Cardiac muscle cell (in vitro differentiated cells and primary cell): ENCODE measurements around the gene PUM1. TPM values are rescaled to one million over a fixed set of nuclear protein-coding genes. Genes with fewer than 3 reads are reported as not detected.
"Not testable (repeated sequence)": the region's sequence is repeated elsewhere in the genome, so short reads cannot be mapped to it uniquely, and the experiment has no call there.

Experiments
- DNase-seq, 2 donors: peaks; one replicate each; pipeline versions ENCODE4 v3.0.0 to v3.0.0-alpha.2; 2010 to 2017; ENCODE audit warnings: low read depth in 1 of 2, low spot score in 1 of 2
- H3K27ac ChIP-seq: fragments of 200-600 bp; sonication (generic); 2 replicates; pipeline ENCODE4 v1.5.1; 2016
- H3K27me3 ChIP-seq: fragments of 200-600 bp; sonication (generic); 2 replicates; pipeline ENCODE4 v1.6.0; 2016; ENCODE audit warnings: control low read depth
- H3K36me3 ChIP-seq: fragments of 200-600 bp; sonication (generic); 2 replicates; pipeline ENCODE4 v1.5.1; 2016; ENCODE audit warnings: control low read depth
- H3K4me1 ChIP-seq: fragments of 200-600 bp; sonication (generic); 2 replicates; pipeline ENCODE4 v1.8.1; 2017; ENCODE audit warnings: low read depth, mild to moderate bottlenecking, mixed run types
- H3K4me3 ChIP-seq: fragments of 200-600 bp; sonication (generic); 2 replicates; pipeline ENCODE4 v1.5.1; 2016; ENCODE audit warnings: mild to moderate bottlenecking
- H3K9me3 ChIP-seq: fragments of 200-600 bp; sonication (generic); 2 replicates; pipeline ENCODE4 v1.5.1; 2017; ENCODE audit warnings: low read depth, mild to moderate bottlenecking, control low read depth
- polyA plus RNA-seq: library from polyadenylated mRNA; unstranded; fragments of >200 nt; fragmentation: Nextera tagmentation; extraction: Ambion mirVana; gene quantifications from 2 replicates; pipeline ENCODE4 v1.2.1, GENCODE V29; 2016
- total RNA-seq: library from RNA; depleted of rRNA; stranded (reverse); fragments of >200 nt; gene quantifications from 2 replicates; pipeline ENCODE4 v1.2.3, GENCODE V29; 2016
- TF ChIP-seq, protein P1 (sequence below): IDR thresholded peaks from 2 replicates; pipeline ENCODE4 v1.5.1; 2012; ENCODE audit warnings: low read depth, mild to moderate bottlenecking, low read length

The PUM1 gene
- total and polyA plus RNA-seq, 2 experiments from 2014 or later = 81.1 to 130 TPM

DNA sequence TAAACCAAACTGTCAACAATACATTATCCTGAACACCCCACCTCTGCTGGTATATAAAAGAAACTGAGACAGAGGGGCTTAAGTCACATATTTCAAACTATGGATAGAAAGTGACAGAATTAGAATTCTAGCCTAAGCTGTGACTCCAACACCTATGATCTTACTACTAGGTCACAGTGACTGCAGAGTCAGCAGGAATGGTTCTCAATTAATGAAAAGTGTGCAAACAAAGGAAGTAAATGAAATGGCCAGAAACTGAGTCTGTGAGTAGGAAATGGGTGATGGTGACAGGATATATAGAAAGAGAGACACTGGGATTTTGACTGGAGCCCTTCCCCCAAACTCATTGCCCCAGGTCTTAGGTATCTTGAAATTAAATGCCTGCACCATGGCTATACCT is 118.3 kb downstream of the PUM1 start:
- Histone ChIP-seq H3K9me3 (no peaks in the 10 kb centered on the region), H3K27ac (peak overlapping the region; percentile 36), H3K27me3 (no peaks in the 10 kb centered on the region), H3K36me3 (peaks cover 77% of the 10 kb centered on the region), H3K4me3 (no peak overlapping the region), H3K4me1 (no peaks in the 10 kb centered on the region)
- TF ChIP-seq, protein P1, sequence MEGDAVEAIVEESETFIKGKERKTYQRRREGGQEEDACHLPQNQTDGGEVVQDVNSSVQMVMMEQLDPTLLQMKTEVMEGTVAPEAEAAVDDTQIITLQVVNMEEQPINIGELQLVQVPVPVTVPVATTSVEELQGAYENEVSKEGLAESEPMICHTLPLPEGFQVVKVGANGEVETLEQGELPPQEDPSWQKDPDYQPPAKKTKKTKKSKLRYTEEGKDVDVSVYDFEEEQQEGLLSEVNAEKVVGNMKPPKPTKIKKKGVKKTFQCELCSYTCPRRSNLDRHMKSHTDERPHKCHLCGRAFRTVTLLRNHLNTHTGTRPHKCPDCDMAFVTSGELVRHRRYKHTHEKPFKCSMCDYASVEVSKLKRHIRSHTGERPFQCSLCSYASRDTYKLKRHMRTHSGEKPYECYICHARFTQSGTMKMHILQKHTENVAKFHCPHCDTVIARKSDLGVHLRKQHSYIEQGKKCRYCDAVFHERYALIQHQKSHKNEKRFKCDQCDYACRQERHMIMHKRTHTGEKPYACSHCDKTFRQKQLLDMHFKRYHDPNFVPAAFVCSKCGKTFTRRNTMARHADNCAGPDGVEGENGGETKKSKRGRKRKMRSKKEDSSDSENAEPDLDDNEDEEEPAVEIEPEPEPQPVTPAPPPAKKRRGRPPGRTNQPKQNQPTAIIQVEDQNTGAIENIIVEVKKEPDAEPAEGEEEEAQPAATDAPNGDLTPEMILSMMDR = no peak
- no peak for DNase-seq

DNA sequence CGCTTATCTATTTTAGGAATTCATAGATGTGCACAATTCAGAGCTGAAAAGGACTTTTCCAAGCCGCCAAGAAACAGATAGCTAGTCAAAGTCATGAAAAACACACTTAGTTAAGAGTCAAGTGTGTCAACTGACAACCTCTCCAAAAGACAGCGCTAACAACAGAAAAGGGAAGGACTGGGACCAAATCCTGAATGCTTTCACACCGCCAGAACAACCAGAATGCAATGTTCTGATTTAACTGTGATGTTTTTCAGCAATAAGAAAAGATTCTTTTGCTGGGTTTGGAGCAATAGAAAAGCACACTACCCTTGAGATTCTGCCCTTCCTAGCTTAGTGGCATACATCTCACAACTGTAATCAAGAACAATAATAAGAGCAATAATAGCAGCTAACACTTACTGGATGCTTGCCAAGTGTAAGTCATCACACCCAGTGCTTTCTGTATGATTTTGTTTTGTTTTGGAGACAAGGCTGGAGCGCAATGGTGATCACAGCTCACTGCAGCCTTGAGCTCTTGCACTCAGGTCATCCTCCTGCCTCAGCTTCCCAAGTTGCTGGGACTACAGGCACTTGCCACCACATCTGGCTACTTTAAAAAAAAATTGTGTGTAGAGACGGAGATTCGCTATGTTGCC is 123.1 kb downstream of the PUM1 start:
- Histone ChIP-seq H3K4me3 (no peak overlapping the region), H3K27me3 (no peaks in the 10 kb centered on the region), H3K4me1 (no peaks in the 10 kb centered on the region), H3K27ac (no peak overlapping the region), H3K36me3 (peaks cover 80% of the 10 kb centered on the region), H3K9me3 (no peaks in the 10 kb centered on the region)
- peak in 1 of 2 donors; percentile 27 for DNase-seq
- TF ChIP-seq, protein P1 = no peak

DNA sequence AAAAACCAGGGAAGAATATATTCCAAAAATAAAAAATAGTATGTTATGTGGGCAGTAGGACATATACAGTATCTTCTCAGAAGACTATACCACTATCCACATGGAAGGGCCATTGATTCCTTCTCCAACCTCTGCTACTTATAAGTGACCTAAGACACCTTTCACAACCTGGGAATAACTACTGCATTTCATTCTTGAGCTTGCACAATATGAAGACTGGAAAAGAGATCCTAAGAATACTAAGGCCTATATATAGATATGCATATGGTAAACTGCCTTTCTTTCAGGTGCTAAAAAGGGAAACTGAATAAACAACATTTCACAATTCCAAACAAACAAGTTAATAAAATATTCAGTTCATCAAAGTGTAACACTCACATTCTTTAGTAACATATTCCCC is 125.0 kb downstream of the PUM1 start:
- TF ChIP-seq, protein P1 = no peak
- Histone ChIP-seq H3K9me3 (no peaks in the 10 kb centered on the region), H3K27me3 (no peaks in the 10 kb centered on the region), H3K4me3 (no peak overlapping the region), H3K27ac (no peak overlapping the region), H3K4me1 (no peaks in the 10 kb centered on the region), H3K36me3 (peaks cover 69% of the 10 kb centered on the region)
- no peak for DNase-seq

DNA sequence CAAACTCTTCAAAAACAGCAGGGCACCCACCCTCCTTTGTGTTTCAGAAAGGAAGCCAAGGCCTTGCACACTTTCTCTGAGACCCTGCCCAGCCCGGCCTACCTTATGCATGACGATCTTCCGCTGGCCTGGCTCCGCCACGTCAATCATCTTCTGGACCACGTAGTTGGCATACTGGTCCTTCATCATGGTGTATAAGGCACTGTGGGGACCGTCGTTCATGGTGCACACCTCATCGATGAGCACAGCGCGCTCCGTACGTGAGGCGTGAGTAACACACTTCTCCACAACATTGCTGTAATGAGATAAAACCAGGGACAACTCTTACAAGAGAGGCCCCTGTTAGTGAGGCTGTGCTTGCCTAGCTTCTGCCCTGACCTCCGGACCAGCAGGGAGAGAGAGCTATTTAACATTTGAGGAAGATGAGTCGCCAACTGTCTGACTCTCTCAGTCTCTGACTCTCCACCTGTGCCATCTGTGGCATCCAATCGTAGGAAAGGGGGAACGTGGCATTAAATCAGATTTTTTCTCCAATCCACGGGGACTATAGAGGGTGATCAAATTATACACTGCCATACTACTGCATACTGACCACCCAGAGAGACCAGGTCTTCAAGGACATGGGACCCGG is 128.9 kb downstream of the PUM1 start:
- Histone ChIP-seq H3K36me3 (peaks cover 64% of the 10 kb centered on the region), H3K4me1 (peaks cover 13% of the 10 kb centered on the region), H3K27ac (no peak overlapping the region), H3K9me3 (no peaks in the 10 kb centered on the region), H3K4me3 (no peak overlapping the region), H3K27me3 (no peaks in the 10 kb centered on the region)
- TF ChIP-seq, protein P1 = no peak
- DNase-seq = no peak

DNA sequence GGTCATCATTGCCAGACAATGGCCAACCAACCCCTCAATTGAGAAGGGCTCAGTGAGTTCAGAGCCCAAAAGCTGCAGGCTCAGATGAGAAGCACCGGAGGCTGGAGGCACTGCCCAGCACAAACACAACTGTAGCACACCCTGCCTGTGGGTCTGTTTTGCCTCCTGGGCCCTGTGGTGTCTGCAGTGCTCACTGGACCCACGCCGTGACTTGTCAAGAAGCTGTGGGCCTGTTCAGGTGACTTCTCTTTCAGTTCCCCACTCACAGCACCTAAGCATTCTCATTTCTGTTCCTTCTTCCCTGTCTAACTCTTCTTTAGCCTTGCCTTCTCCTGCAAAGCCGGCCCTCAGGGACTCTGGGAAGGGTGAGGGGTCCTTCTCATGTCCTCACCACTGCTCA is 129.8 kb downstream of the PUM1 start:
- not testable (repeated sequence) for DNase-seq, H3K9me3 ChIP-seq, H3K27me3 ChIP-seq, H3K27ac ChIP-seq, H3K4me3 ChIP-seq
- H3K4me1 ChIP-seq = peaks cover 13% of the 10 kb centered on the region
- H3K36me3 ChIP-seq = peaks cover 60% of the 10 kb centered on the region

DNA sequence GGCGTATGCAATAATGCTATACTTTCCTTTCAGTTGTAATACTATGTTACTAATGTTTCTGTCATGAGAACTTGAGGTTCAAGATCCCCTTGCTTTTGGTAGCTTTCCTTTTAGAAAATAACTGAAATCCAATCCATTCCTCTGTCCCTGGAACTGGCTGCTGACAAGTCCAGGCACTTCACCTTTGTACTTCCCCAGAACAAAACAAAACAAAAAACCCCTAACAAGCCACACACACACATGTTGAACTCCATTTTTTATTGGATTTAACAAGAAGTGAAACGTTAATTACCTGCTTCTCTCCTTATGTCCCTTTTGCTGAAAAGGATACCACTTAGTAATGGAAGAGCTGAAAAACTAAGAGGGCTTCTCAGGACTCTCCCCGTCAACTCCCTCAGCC is 130.9 kb downstream of the PUM1 start:
- peaks cover 13% of the 10 kb centered on the region for H3K4me1 ChIP-seq
- DNase-seq = no peak
- peak overlapping the region; percentile 79 for H3K27ac ChIP-seq
- H3K36me3 ChIP-seq = peaks cover 50% of the 10 kb centered on the region
- H3K4me3 ChIP-seq = no peak overlapping the region
- no peaks in the 10 kb centered on the region for H3K27me3 ChIP-seq
- H3K9me3 ChIP-seq = no peaks in the 10 kb centered on the region
- TF ChIP-seq, protein P1 = no peak
